ENCODE data around the gene HK2. TPM values are rescaled to one million over a fixed set of nuclear protein-coding genes. Genes with fewer than 3 reads are reported as not detected.

Gene HK2
- total RNA-seq, 1 donor from 2014 or later = 46.7 TPM

- peaks cover 45% of the 10 kb centered on the region for H3K4me1 Mint-ChIP-seq (ENCODE audit: low read depth, unreplicated experiment)
- no peak overlapping the region for H3K27ac Mint-ChIP-seq (ENCODE audit: unreplicated experiment)
These were observed 7.7 kb downstream of the HK2 start for GRCh38 chr2:74841641-74842040.

GRCh38 chr2:74843433-74843832, 9.5 kb downstream of the HK2 start:
- Histone ChIP-seq H3K36me3 (ENCODE audit: insufficient read depth, low read length) (no peaks in the 10 kb centered on the region), H3K9me3 (ENCODE audit: insufficient read depth, low read depth, low read length) (no peaks in the 10 kb centered on the region), H3K4me3 (ENCODE audit: insufficient read depth, low read depth, low read length) (no peak overlapping the region), H4K20me1 (ENCODE audit: insufficient read depth, low read length) (no peaks in the 10 kb centered on the region), H3K9ac (ENCODE audit: low read length) (peak overlapping the region; percentile 45), H3K27me3 (ENCODE audit: insufficient read depth, low read length) (no peaks in the 10 kb centered on the region), H3K79me2 (ENCODE audit: insufficient read depth, low read length) (peaks cover 39% of the 10 kb centered on the region), H3K4me1 (ENCODE audit: insufficient read depth, low read length) (peaks cover 38% of the 10 kb centered on the region), H3K27ac (ENCODE audit: low read depth, low read length) (peak overlapping the region; percentile 73), H3K4me2 (ENCODE audit: low read length) (peak overlapping the region; percentile 72), H2AFZ (ENCODE audit: low read depth, low read length) (peak overlapping the region; percentile 31)
- TF ChIP-seq CTCF (IDR thresholded peaks at IDR 0.05; ENCODE audit: insufficient read depth, low read depth, low read length) (no peak), EZH2 (IDR thresholded peaks at IDR 0.05; ENCODE audit: insufficient read depth, low read length) (no peak)
- H3K9me3 Mint-ChIP-seq (ENCODE audit: unreplicated experiment) = no peaks in the 10 kb centered on the region
- peaks cover 4% of the 10 kb centered on the region for H3K36me3 Mint-ChIP-seq (ENCODE audit: low read depth, unreplicated experiment)
- H3K27me3 Mint-ChIP-seq (ENCODE audit: low read depth, unreplicated experiment) = no peaks in the 10 kb centered on the region
- DNase-seq (ENCODE audit: low read depth) (peak; percentile 86), FAIRE-seq (no peak)
- peaks cover 44% of the 10 kb centered on the region for H3K4me1 Mint-ChIP-seq (ENCODE audit: low read depth, unreplicated experiment)
- peak overlapping the region; percentile 42 for H3K4me3 Mint-ChIP-seq (ENCODE audit: unreplicated experiment)
- peak overlapping the region; percentile 99 for H3K27ac Mint-ChIP-seq (ENCODE audit: unreplicated experiment)

More at GRCh38 chr2:74841641-74842040, 7.7 kb downstream of the HK2 start:
- no peaks in the 10 kb centered on the region for H3K27me3 ChIP-seq (ENCODE audit: insufficient read depth, low read length)
- DNase-seq (ENCODE audit: low read depth) = no peak
- no peak overlapping the region for H3K27ac ChIP-seq (ENCODE audit: low read depth, low read length)
- H4K20me1 ChIP-seq (ENCODE audit: insufficient read depth, low read length) = peaks cover 7% of the 10 kb centered on the region
- no peak overlapping the region for H3K4me2 ChIP-seq (ENCODE audit: low read length)
- Mint-ChIP-seq H3K27me3 (ENCODE audit: low read depth, unreplicated experiment) (no peaks in the 10 kb centered on the region), H3K4me3 (ENCODE audit: unreplicated experiment) (no peak overlapping the region), H3K9me3 (ENCODE audit: unreplicated experiment) (no peaks in the 10 kb centered on the region), H3K36me3 (ENCODE audit: low read depth, unreplicated experiment) (peaks cover 4% of the 10 kb centered on the region)
- TF ChIP-seq CTCF (IDR thresholded peaks at IDR 0.05; ENCODE audit: insufficient read depth, low read depth, low read length) = no peak
- H3K4me1 ChIP-seq (ENCODE audit: insufficient read depth, low read length) = peaks cover 38% of the 10 kb centered on the region
- H2AFZ ChIP-seq (ENCODE audit: low read depth, low read length) = no peak overlapping the region
- no peak overlapping the region for H3K9ac ChIP-seq (ENCODE audit: low read length)
- no peaks in the 10 kb centered on the region for H3K36me3 ChIP-seq (ENCODE audit: insufficient read depth, low read length)
- no peak for FAIRE-seq
- H3K9me3 ChIP-seq (ENCODE audit: insufficient read depth, low read depth, low read length) = no peaks in the 10 kb centered on the region
- peaks cover 47% of the 10 kb centered on the region for H3K79me2 ChIP-seq (ENCODE audit: insufficient read depth, low read length)
- no peak overlapping the region for H3K4me3 ChIP-seq (ENCODE audit: insufficient read depth, low read depth, low read length)

DNA sequence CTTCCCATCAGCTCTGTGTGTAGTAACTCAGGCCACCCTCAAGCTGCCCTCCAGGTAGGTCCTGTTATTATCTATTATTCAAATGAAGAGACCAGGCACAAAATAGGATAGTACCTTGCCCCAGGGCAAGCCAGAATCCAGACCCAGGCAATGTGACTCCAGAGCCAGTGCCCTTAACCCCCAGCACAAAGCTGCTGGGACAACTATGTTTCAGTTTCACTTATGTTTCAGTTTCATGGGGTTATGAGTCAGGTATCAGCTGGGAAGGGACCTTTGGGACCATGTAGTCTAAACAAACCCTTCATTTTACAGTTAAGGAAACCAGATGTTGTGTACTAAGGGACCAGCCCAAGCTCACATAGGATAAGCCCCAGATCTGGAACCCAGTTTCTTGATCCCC, 10.0 kb downstream of the HK2 start:
- Histone ChIP-seq H3K36me3 (ENCODE audit: insufficient read depth, low read length) (no peaks in the 10 kb centered on the region), H3K79me2 (ENCODE audit: insufficient read depth, low read length) (peaks cover 36% of the 10 kb centered on the region), H3K4me1 (ENCODE audit: insufficient read depth, low read length) (peaks cover 38% of the 10 kb centered on the region), H4K20me1 (ENCODE audit: insufficient read depth, low read length) (no peaks in the 10 kb centered on the region), H3K9ac (ENCODE audit: low read length) (peak overlapping the region; percentile 45), H3K9me3 (ENCODE audit: insufficient read depth, low read depth, low read length) (no peaks in the 10 kb centered on the region), H3K27me3 (ENCODE audit: insufficient read depth, low read length) (no peaks in the 10 kb centered on the region), H3K27ac (ENCODE audit: low read depth, low read length) (peak overlapping the region; percentile 73), H3K4me2 (ENCODE audit: low read length) (peak overlapping the region; percentile 72), H3K4me3 (ENCODE audit: insufficient read depth, low read depth, low read length) (no peak overlapping the region), H2AFZ (ENCODE audit: low read depth, low read length) (no peak overlapping the region)
- Mint-ChIP-seq H3K36me3 (ENCODE audit: low read depth, unreplicated experiment) (peaks cover under 1% of the 10 kb centered on the region), H3K9me3 (ENCODE audit: unreplicated experiment) (no peaks in the 10 kb centered on the region), H3K27me3 (ENCODE audit: low read depth, unreplicated experiment) (no peaks in the 10 kb centered on the region), H3K27ac (ENCODE audit: unreplicated experiment) (peak overlapping the region; percentile 99), H3K4me3 (ENCODE audit: unreplicated experiment) (peak overlapping the region; percentile 42), H3K4me1 (ENCODE audit: low read depth, unreplicated experiment) (peaks cover 44% of the 10 kb centered on the region)
- TF ChIP-seq CTCF (IDR thresholded peaks at IDR 0.05; ENCODE audit: insufficient read depth, low read depth, low read length) (no peak), EZH2 (IDR thresholded peaks at IDR 0.05; ENCODE audit: insufficient read depth, low read length) (no peak)
- FAIRE-seq (no peak), DNase-seq (ENCODE audit: low read depth) (peak; percentile 71)
